Astrocyte (in vitro differentiated cells and primary cell): ENCODE data around the gene LBX2. TPM values are rescaled to one million over a fixed set of nuclear protein-coding genes. Genes with fewer than 3 reads are reported as not detected.

Experiments
- DNase-seq: peaks from one replicate; pipeline ENCODE4 v3.0.0-alpha.2; 2010; ENCODE audit warnings: low read depth
- FAIRE-seq: peaks from 2 replicates; lab custom pipeline; 2011; peaks lifted over from hg19 to GRCh38; lab: Jason Lieb, UNC
- H2AFZ ChIP-seq: 2 replicates; pipeline ENCODE4 v1.6.0; 2012; ENCODE audit warnings: low read depth, low read length, inconsistent platforms
- H3K27ac ChIP-seq: 2 replicates; pipeline ENCODE4 v1.5.1; 2011; ENCODE audit warnings: low read depth, low read length, inconsistent platforms
- H3K27me3 ChIP-seq: 2 replicates; pipeline ENCODE4 v1.6.0; 2011; ENCODE audit warnings: low read length, inconsistent platforms; ENCODE audit not compliant: insufficient read depth
- H3K36me3 ChIP-seq: 2 replicates; pipeline ENCODE4 v1.5.1; 2011; ENCODE audit warnings: low read length, inconsistent platforms; ENCODE audit not compliant: insufficient read depth
- H3K4me1 ChIP-seq: 2 replicates; pipeline ENCODE4 v1.5.1; 2011; ENCODE audit warnings: low read length, inconsistent platforms; ENCODE audit not compliant: insufficient read depth
- H3K4me2 ChIP-seq: 2 replicates; pipeline ENCODE4 v1.6.0; 2012; ENCODE audit warnings: low read length, inconsistent platforms
- H3K4me3 ChIP-seq: 2 replicates; pipeline ENCODE4 v1.5.1; 2011; ENCODE audit warnings: low read depth, mild to moderate bottlenecking, low read length, inconsistent platforms; ENCODE audit not compliant: insufficient read depth
- H3K79me2 ChIP-seq: 2 replicates; pipeline ENCODE4 v1.6.0; 2012; ENCODE audit warnings: mild to moderate bottlenecking, low read length, inconsistent platforms; ENCODE audit not compliant: insufficient read depth
- H3K9ac ChIP-seq: 2 replicates; pipeline ENCODE4 v1.6.0; 2012; ENCODE audit warnings: mild to moderate bottlenecking, low read length, inconsistent platforms
- H3K9me3 ChIP-seq: 2 replicates; pipeline ENCODE4 v1.5.1; 2012; ENCODE audit warnings: low read depth, mild to moderate bottlenecking, low read length, inconsistent platforms; ENCODE audit not compliant: insufficient read depth
- H4K20me1 ChIP-seq: 2 replicates; pipeline ENCODE4 v1.6.0; 2012; ENCODE audit warnings: low read length, inconsistent platforms; ENCODE audit not compliant: insufficient read depth
- H3K27ac Mint-ChIP-seq: one replicate; pipeline ENCODE4 v1.8.0; 2021; ENCODE audit warnings: mild to moderate bottlenecking, mixed read lengths; ENCODE audit not compliant: unreplicated experiment
- H3K27me3 Mint-ChIP-seq: one replicate; pipeline ENCODE4 v1.8.0; 2021; ENCODE audit warnings: low read depth, mixed read lengths; ENCODE audit not compliant: unreplicated experiment
- H3K36me3 Mint-ChIP-seq: one replicate; pipeline ENCODE4 v1.8.0; 2021; ENCODE audit warnings: low read depth, mixed read lengths; ENCODE audit not compliant: unreplicated experiment
- H3K4me1 Mint-ChIP-seq: one replicate; pipeline ENCODE4 v1.8.0; 2021; ENCODE audit warnings: low read depth, mixed read lengths; ENCODE audit not compliant: unreplicated experiment
- H3K4me3 Mint-ChIP-seq: one replicate; pipeline ENCODE4 v1.8.0; 2021; ENCODE audit warnings: mild to moderate bottlenecking, moderate library complexity, mixed read lengths; ENCODE audit not compliant: unreplicated experiment
- H3K9me3 Mint-ChIP-seq: one replicate; pipeline ENCODE4 v1.8.0; 2021; ENCODE audit warnings: mild to moderate bottlenecking, mixed read lengths; ENCODE audit not compliant: unreplicated experiment
- CTCF ChIP-seq: IDR thresholded peaks from 2 replicates; pipeline ENCODE4 v1.5.1; 2011; ENCODE audit warnings: low read depth, mild to moderate bottlenecking, inconsistent platforms, low read length, moderate library complexity; ENCODE audit not compliant: insufficient read depth
- EZH2 ChIP-seq: IDR thresholded peaks from 2 replicates; pipeline ENCODE4 v1.6.1; 2012; ENCODE audit warnings: mild to moderate bottlenecking, low read length, inconsistent platforms; ENCODE audit not compliant: insufficient read depth
- total RNA-seq: library from RNA; stranded (reverse); gene quantifications from 2 replicates; pipeline ENCODE4 v1.2.1, GENCODE V29; 2021

Gene LBX2
- total RNA-seq, 1 donor from 2014 or later = 1.0 TPM

- H3K4me3 Mint-ChIP-seq = no peak overlapping the region
- Histone ChIP-seq H3K79me2 (no peaks in the 10 kb centered on the region), H3K4me3 (no peak overlapping the region), H4K20me1 (no peaks in the 10 kb centered on the region), H3K9me3 (no peaks in the 10 kb centered on the region), H3K27me3 (peaks cover 3% of the 10 kb centered on the region), H3K4me2 (no peak overlapping the region), H3K9ac (no peak overlapping the region), H3K4me1 (peaks cover 12% of the 10 kb centered on the region), H3K36me3 (no peaks in the 10 kb centered on the region), H3K27ac (no peak overlapping the region), H2AFZ (no peak overlapping the region)
- no peaks in the 10 kb centered on the region for H3K9me3 Mint-ChIP-seq
- peaks cover 4% of the 10 kb centered on the region for H3K27me3 Mint-ChIP-seq
- H3K27ac Mint-ChIP-seq = no peak overlapping the region
- FAIRE-seq (no peak), DNase-seq (no peak)
- TF ChIP-seq CTCF (no peak), EZH2 (no peak)
- peaks cover 12% of the 10 kb centered on the region for H3K4me1 Mint-ChIP-seq
- no peaks in the 10 kb centered on the region for H3K36me3 Mint-ChIP-seq
These were observed 50.6 kb downstream of the LBX2 start for GRCh38 chr2:74448771-74449170.

Other genes starting within 250 kb of the LBX2 start
- gene SLC4A5, start 156.2 kb downstream of the LBX2 start, total RNA-seq = 0.36 and 0.41 TPM in 2 replicates
- gene DCTN1, start 119.3 kb downstream of the LBX2 start, total RNA-seq = 206 and 215 TPM in 2 replicates
- 2.1 and 2.5 TPM in 2 replicates for gene C2orf81, start 78.0 kb downstream of the LBX2 start, total RNA-seq
- 14.8 and 17.5 TPM in 2 replicates for gene WDR54, start 77.9 kb downstream of the LBX2 start, total RNA-seq
- gene RTKN, start 57.7 kb downstream of the LBX2 start, total RNA-seq = 41.6 and 44.4 TPM in 2 replicates
- 19.2 and 23.2 TPM in 2 replicates for gene INO80B, start 44.5 kb downstream of the LBX2 start, total RNA-seq
- 56.4 and 58.3 TPM in 2 replicates for gene WBP1, start 41.2 kb downstream of the LBX2 start, total RNA-seq
- gene MOGS, start 34.2 kb downstream of the LBX2 start, total RNA-seq = 84.4 and 101 TPM in 2 replicates
- 48.0 and 50.6 TPM in 2 replicates for gene MRPL53, start 26.9 kb downstream of the LBX2 start, total RNA-seq
- gene CCDC142, start 16.6 kb downstream of the LBX2 start, total RNA-seq = 10.6 and 11.2 TPM in 2 replicates
- gene TTC31, start 16.5 kb downstream of the LBX2 start, total RNA-seq = 12.0 and 14.1 TPM in 2 replicates
- gene PCGF1, start 8.1 kb upstream of the LBX2 start, total RNA-seq = 17.8 and 17.9 TPM in 2 replicates
- not detected in 2 replicates for gene TLX2, start 14.8 kb upstream of the LBX2 start, total RNA-seq
- gene DQX1, start 26.6 kb upstream of the LBX2 start, total RNA-seq = 0.73 and 0.84 TPM in 2 replicates
- 82.5 and 82.8 TPM in 2 replicates for gene AUP1, start 30.1 kb upstream of the LBX2 start, total RNA-seq
- 24.4 and 25.3 TPM in 2 replicates for gene HTRA2, start 30.3 kb upstream of the LBX2 start, total RNA-seq
- gene LOXL3, start 54.3 kb upstream of the LBX2 start, total RNA-seq = 17.6 and 33.8 TPM in 2 replicates
- 19.1 and 19.3 TPM in 2 replicates for gene DOK1, start 55.1 kb upstream of the LBX2 start, total RNA-seq
- gene M1AP, start 148.7 kb upstream of the LBX2 start, total RNA-seq = 0.20 TPM in 1 of 2 replicates, not detected in the other
- 12.5 and 13.9 TPM in 2 replicates for gene SEMA4F, start 154.6 kb upstream of the LBX2 start, total RNA-seq